Measurements from ENCODE around the gene KPNA4. TPM values are rescaled to one million over a fixed set of nuclear protein-coding genes. Genes with fewer than 3 reads are reported as not detected.
"Not testable (repeated sequence)": the region's sequence is repeated elsewhere in the genome, so short reads cannot be mapped to it uniquely, and the experiment has no call there.

The KPNA4 gene
- polyA plus RNA-seq, 1 experiment = 28.4 TPM

GRCh38 chr3:160608870-160609269, 43.5 kb upstream of the KPNA4 start:
- CTCF ChIA-PET = no interaction called here
- no peak for DNase-seq (ENCODE audit: low read depth, low spot score)
- POLR2A ChIA-PET = no interaction called here
- no peaks in the 10 kb centered on the region for H3K9me3 ChIP-seq (ENCODE audit: control insufficient read depth, insufficient read depth, low read length)
- no peak overlapping the region for H3K27ac ChIP-seq (ENCODE audit: low read depth, low read length)
- no peak for TF ChIP-seq CTCF (IDR thresholded peaks at IDR 0.05; ENCODE audit: low read depth, low read length)
- no peaks in the 10 kb centered on the region for H3K27me3 ChIP-seq (ENCODE audit: control insufficient read depth, insufficient read depth, low read length)
- H3K4me3 ChIP-seq (ENCODE audit: low read depth, low read length) = no peak overlapping the region

GRCh38 chr3:160607826-160608225, 42.5 kb upstream of the KPNA4 start:
- ChIA-PET CTCF (no interaction called here), POLR2A (no interaction called here)
- Histone ChIP-seq H3K27ac (ENCODE audit: low read depth, low read length) (no peak overlapping the region), H3K27me3 (ENCODE audit: control insufficient read depth, insufficient read depth, low read length) (no peaks in the 10 kb centered on the region), H3K4me3 (ENCODE audit: low read depth, low read length) (no peak overlapping the region), H3K9me3 (ENCODE audit: control insufficient read depth, insufficient read depth, low read length) (no peaks in the 10 kb centered on the region)
- no peak for DNase-seq (ENCODE audit: low read depth, low spot score)
- no peak for TF ChIP-seq CTCF (IDR thresholded peaks at IDR 0.05; ENCODE audit: low read depth, low read length)

- Histone ChIP-seq H3K9me3 (ENCODE audit: control insufficient read depth, insufficient read depth, low read length) (no peaks in the 10 kb centered on the region), H3K4me3 (ENCODE audit: low read depth, low read length) (no peak overlapping the region), H3K27me3 (ENCODE audit: control insufficient read depth, insufficient read depth, low read length) (no peaks in the 10 kb centered on the region), H3K27ac (ENCODE audit: low read depth, low read length) (no peak overlapping the region)
- TF ChIP-seq CTCF (IDR thresholded peaks at IDR 0.05; ENCODE audit: low read depth, low read length) = no peak
- no peak for DNase-seq (ENCODE audit: low read depth, low spot score)
- ChIA-PET POLR2A (no interaction called here), CTCF (no interaction called here)
Observed at GRCh38 chr3:160605315-160605714, 39.9 kb upstream of the KPNA4 start.

- DNase-seq (ENCODE audit: low read depth, low spot score); H3K9me3 ChIP-seq (ENCODE audit: control insufficient read depth, insufficient read depth, low read length); POLR2A ChIA-PET; H3K4me3 ChIP-seq (ENCODE audit: low read depth, low read length); H3K27me3 ChIP-seq (ENCODE audit: control insufficient read depth, insufficient read depth, low read length); H3K27ac ChIP-seq (ENCODE audit: low read depth, low read length): not testable (repeated sequence)
- CTCF ChIA-PET = interaction anchor here (1.3 kb wide), 1 partner anchor 83 kb away, joined by 3 read pairs; no protein-coding TSS in a partner anchor
Observed at GRCh38 chr3:160603845-160604244, 38.5 kb upstream of the KPNA4 start.

GRCh38 chr3:160602259-160602658, 36.9 kb upstream of the KPNA4 start:
- H3K27ac ChIP-seq (ENCODE audit: low read depth, low read length) = no peak overlapping the region
- no peak for DNase-seq (ENCODE audit: low read depth, low spot score)
- no peaks in the 10 kb centered on the region for H3K27me3 ChIP-seq (ENCODE audit: control insufficient read depth, insufficient read depth, low read length)
- ChIA-PET POLR2A (no interaction called here), CTCF (no interaction called here)
- no peak for TF ChIP-seq CTCF (IDR thresholded peaks at IDR 0.05; ENCODE audit: low read depth, low read length)
- no peak overlapping the region for H3K4me3 ChIP-seq (ENCODE audit: low read depth, low read length)
- no peaks in the 10 kb centered on the region for H3K9me3 ChIP-seq (ENCODE audit: control insufficient read depth, insufficient read depth, low read length)

- CTCF ChIA-PET = no interaction called here
- DNase-seq (ENCODE audit: low read depth, low spot score) = no peak
- POLR2A ChIA-PET = no interaction called here
- no peaks in the 10 kb centered on the region for H3K9me3 ChIP-seq (ENCODE audit: control insufficient read depth, insufficient read depth, low read length)
- H3K27me3 ChIP-seq (ENCODE audit: control insufficient read depth, insufficient read depth, low read length) = no peaks in the 10 kb centered on the region
- H3K27ac ChIP-seq (ENCODE audit: low read depth, low read length) = no peak overlapping the region
- no peak overlapping the region for H3K4me3 ChIP-seq (ENCODE audit: low read depth, low read length)
- no peak for TF ChIP-seq CTCF (IDR thresholded peaks at IDR 0.05; ENCODE audit: low read depth, low read length)
Observed at GRCh38 chr3:160601288-160601687, 35.9 kb upstream of the KPNA4 start.

Data from AG04450 (cell line).